Hematopoietic multipotent progenitor cell treated with erythropoietin and hydrocortisone succinate and interleukin-3 and kit ligand, for 15 days (in vitro differentiated cells): ENCODE results near the gene EEF1AKMT1.
"Not testable (repeated sequence)": the region's sequence is repeated elsewhere in the genome, so short reads cannot be mapped to it uniquely, and the experiment has no call there.

Source experiments
- DNase-seq: peaks from one replicate; pipeline ENCODE4 v3.0.0-alpha.2; 2015; ENCODE audit warnings: low spot score

EEF1AKMT1 gene

DNA sequence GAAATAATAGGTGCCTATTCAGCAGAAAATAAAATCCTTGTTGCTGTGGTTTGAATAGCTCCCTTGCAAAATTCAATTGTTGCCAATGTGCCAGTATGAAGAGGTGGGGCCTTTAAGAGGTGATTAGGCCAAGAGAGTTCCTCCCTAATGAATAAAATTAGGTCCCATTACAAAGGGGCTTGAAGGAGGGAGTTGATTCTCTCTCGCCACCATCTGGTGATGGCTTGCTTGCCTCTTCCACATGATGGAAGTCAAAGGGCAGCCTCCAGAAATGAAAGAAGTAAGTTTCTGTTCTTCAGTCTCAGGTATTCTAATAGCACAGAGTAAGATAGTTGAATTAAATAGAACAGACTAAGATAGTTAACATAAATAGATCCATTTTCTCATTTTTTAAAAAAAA, 3.0 kb upstream of the EEF1AKMT1 start:
- peak; percentile 32 for DNase-seq

DNA sequence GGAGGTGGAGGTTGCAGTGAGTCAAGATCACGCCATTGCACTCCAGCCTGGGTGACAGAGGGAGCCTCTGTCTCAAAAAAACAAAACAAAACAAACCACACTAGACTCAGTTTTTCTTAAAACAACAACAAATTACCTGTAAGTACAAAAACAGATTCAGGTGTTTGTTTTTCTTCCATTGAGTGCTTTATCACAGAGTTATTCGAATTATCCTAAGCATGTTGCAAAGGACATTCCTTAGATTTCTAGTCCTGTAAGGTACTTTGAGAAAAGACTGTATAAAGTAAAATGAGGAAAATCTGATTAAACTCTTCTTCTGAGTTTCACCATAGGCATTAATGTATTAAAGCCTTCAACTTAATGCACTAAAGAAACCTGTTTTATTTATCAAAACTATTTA, 2.2 kb upstream of the EEF1AKMT1 start:
- DNase-seq: no peak

GRCh38 chr13:20774746-20775145, 985 bp upstream of the EEF1AKMT1 start:
- no peak for DNase-seq

GRCh38 chr13:20772401-20773131, 1.2 kb downstream of the EEF1AKMT1 start:
- DNase-seq: no peak

- no peak for DNase-seq
Observed at GRCh38 chr13:20769834-20770233, 3.9 kb downstream of the EEF1AKMT1 start.

DNA sequence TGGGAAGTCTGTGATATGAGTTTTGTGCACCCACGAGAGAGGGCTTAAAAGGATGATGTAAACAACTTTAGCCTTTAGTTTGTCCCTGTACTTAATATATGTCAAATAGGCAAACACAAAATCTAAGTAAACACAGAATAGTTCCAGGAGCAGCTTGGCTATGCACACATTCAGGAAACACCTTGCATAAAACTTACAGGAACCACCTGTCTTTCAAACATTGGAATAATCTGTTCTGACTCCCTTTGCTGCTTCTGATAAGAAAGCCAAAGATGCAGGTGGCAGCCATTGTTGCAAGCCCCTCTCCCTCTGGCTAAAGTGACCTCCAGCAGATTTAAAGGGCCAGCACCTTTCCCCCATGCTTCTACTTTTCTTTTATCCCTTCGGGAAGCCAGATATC, 4.7 kb downstream of the EEF1AKMT1 start:
- no peak for DNase-seq

GRCh38 chr13:20767309-20767943, 6.3 kb downstream of the EEF1AKMT1 start:
- no peak for DNase-seq

DNA sequence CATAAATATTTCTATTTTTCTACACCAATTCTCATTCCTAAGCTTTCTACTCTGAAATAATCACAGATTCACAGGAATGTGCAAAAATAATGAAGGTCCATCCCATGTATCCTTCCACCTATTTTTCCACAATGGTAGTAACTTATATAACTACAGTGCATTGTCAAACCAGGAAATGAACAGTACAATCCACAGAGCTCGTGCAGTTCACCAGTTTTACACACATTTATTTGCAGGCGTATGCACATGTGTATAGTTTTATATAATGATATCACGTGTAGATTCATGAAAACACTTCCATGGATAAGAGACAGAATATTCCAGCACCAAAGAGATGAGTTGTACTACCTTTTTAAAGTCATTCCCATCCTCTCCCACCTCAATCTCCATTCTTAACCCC, 12.9 kb downstream of the EEF1AKMT1 start:
- no peak for DNase-seq

DNA sequence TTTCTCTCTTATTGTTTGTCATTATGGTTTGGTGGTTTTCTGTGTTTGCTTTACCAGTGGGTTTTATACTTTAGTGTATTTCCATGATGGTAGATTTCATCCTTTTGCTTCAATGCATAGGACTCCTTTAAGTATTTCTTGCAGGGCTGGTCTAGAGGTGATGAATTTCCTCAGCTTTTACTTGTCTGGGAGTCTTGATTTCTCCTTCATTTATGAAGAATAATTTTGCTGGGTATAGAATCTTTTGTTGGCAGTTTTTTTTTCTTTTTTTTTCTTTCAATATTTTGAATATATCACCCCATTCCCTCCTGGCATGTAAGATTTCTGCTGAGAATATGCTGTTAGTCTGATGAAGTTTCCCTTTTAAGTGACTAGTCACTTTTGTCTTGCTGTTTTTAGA, 19.8 kb downstream of the EEF1AKMT1 start:
- no peak for DNase-seq

DNA sequence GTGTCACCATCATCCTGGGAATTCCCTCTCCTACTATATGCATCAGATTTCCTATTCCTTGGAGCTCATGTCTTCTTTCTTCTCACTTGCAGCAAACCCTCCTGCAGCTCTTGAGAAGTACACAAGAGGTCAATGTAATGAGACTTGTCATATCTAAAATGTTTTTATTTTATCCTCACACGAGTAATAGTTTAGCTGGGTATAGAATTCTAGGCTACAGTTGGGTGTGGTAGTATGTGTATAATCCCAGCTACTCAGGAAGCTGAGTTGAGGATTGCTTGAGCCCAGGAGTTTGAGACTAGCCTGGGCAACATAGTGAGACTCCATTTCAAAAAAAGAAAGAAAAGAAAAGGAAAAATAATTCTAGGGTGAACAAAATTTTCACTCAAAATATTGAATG, 24.4 kb downstream of the EEF1AKMT1 start:
- DNase-seq: no peak

DNA sequence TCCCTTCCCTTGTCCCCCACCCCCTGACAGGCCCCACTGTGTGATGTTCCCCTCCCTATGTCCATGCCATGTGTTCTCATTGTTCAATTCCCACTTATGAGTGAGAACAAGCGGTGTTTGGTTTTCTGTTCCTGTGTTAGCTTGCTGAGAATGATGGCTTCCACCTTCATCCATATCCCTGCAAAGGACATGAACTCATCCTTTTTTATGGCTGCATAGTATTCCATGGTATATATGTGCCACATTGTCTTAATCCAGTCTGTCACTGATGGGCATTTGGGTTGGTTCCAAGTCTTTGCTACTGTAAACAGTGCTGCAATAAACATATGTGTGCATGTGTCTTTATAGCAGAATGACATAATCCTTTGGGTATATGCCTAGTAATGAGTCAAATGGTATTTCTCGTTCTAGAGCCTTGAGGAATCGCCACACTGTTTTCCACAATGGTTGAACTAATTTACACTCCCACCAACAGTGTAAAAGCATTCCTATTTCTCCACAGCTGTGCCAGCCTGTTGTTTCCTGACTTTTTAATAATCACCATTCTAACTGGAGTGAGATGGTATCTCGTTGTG, 29.8 kb downstream of the EEF1AKMT1 start:
- DNase-seq: not testable (repeated sequence)

GRCh38 chr13:20740021-20740420, 33.7 kb downstream of the EEF1AKMT1 start:
- no peak for DNase-seq

- no peak for DNase-seq
Observed at GRCh38 chr13:20738616-20739015, 35.1 kb downstream of the EEF1AKMT1 start.

- no peak for DNase-seq
Observed at GRCh38 chr13:20729633-20730585, 43.9 kb downstream of the EEF1AKMT1 start.

DNA sequence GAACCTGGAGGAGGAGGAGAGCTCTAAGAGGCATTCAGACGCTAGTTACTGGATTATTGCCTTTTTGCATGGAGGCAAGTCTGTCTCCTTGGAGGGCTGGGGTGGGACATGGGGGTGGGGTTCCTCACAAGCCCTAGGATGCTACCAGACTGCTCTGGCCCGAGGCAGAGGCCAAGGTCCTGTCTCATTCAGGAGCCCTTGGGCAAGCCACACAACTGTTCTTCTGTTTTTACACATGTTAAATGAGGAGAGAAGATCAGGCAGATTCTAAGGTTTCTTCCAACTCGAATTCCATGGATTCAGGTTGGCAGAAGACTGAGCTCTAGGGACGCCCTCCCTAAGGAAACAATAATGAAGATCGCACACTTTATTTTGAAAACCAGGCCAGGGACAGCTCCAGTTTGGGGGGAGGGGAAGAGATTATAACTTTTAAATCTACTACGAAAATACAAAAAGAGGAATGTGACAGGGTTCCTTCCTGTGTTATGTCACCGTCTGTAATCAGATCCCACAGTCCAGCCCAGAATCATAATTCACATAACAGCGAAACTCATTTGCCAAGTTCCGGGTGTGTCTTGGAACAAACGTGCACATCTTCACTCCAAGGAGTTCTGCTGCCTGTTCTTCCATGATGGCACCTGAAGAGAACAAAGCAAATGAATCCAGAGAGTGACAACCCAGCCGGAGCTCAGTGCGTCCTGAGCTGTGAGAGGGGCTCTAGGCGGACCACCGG, 45.0 kb downstream of the EEF1AKMT1 start:
- no peak for DNase-seq

DNA sequence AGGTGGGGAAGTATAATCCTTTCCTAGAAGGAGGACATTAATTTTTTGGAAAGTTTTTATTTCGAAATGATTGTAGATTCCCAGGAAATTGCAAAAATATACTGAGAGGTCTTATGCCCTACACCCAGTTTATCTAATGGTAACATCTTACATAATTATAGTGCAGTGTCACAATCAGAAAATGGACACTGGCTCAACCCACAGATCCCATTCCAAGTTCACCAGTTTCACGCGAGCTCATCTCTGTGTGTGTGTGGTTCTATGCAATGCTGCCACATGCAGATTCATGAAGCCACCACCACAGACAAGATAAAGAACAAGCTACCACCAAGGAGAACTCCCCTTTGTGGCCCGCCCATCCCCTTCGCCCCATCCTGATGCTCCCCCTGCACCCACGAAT, 45.9 kb downstream of the EEF1AKMT1 start:
- no peak for DNase-seq

- peak; percentile 70 for DNase-seq
Observed at GRCh38 chr13:20721454-20722357, 52.1 kb downstream of the EEF1AKMT1 start.

GRCh38 chr13:20721058-20721453, 52.7 kb downstream of the EEF1AKMT1 start:
- DNase-seq: no peak

- DNase-seq: no peak
Observed at GRCh38 chr13:20720499-20720898, 53.3 kb downstream of the EEF1AKMT1 start.

DNA sequence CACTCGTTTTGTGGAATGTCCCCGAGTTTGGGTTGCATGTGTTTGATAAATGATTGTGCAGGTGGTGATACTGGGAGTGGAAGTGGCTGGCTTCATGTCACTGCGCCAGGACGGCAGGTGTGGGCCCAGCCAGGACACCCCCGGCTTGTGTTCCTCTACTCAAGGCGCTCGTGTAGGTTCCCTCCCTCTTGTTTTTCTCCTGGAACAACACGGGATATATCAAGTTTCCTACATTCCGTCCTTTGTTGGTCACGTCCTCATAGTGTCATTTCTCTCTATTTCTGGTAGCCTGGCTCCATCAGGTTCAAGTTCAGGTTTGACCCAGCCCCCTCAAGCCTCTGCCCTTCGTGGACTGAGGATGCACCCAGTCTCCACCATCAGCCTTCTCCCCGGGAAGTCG, 54.0 kb downstream of the EEF1AKMT1 start:
- DNase-seq: no peak
